HUES64 (cell line): ENCODE results near the gene DPT.

ENCODE experiments used
- H3K27ac ChIP-seq: 2 replicates; pipeline ENCODE4 v1.7.0; 2013; ENCODE audit warnings: low read depth, low read length, inconsistent platforms
- H3K27me3 ChIP-seq: 2 replicates; pipeline ENCODE4 v1.6.1; 2013; ENCODE audit warnings: mild to moderate bottlenecking, low read length; ENCODE audit not compliant: insufficient read depth
- H3K36me3 ChIP-seq: 2 replicates; pipeline ENCODE4 v1.6.1; 2013; ENCODE audit warnings: mild to moderate bottlenecking, low read length; ENCODE audit not compliant: insufficient read depth
- H3K4me1 ChIP-seq: 2 replicates; pipeline ENCODE4 v1.6.1; 2013; ENCODE audit warnings: mild to moderate bottlenecking, low read length, moderate library complexity; ENCODE audit not compliant: insufficient read depth
- H3K4me3 ChIP-seq: 2 replicates; pipeline ENCODE4 v1.5.1; 2013; ENCODE audit warnings: mild to moderate bottlenecking, low read length, moderate library complexity
- H3K9ac ChIP-seq: 2 replicates; pipeline ENCODE4 v1.6.1; 2013; ENCODE audit warnings: mild to moderate bottlenecking, low read depth, low read length
- H3K9me3 ChIP-seq: 2 replicates; pipeline ENCODE4 v1.6.1; 2013; ENCODE audit warnings: low read depth, low read length; ENCODE audit not compliant: insufficient read depth
- WGBS: fragments of 150-250, 120-280 bp; methylation state at CpG from one replicate; pipeline ENCODE4 v1.1.7; 2013; ENCODE audit warnings: missing lambda C conversion rate; 5-methylcytosine and 5-hydroxymethylcytosine counted together

DPT gene

GRCh38 chr1:168676861-168677260, 52.1 kb downstream of the DPT start:
- Histone ChIP-seq H3K4me1 (0 out of 2 replicates have a peak, but pooled peaks cover 6% of the 10 kb centered on the region), H3K36me3 (no peaks in the 10 kb centered on the region), H3K9ac (no peak overlapping the region), H3K4me3 (no peak overlapping the region), H3K27ac (no peak overlapping the region), H3K27me3 (no peaks in the 10 kb centered on the region), H3K9me3 (no peaks in the 10 kb centered on the region)
- 100% methylated on average over 1 of the region's 1 CpG for WGBS

GRCh38 chr1:168676029-168676812, 52.8 kb downstream of the DPT start:
- H3K36me3 ChIP-seq = no peaks in the 10 kb centered on the region
- WGBS = 88% methylated on average over 5 of the region's 6 CpGs
- H3K4me1 ChIP-seq = 0 out of 2 replicates have a peak, but pooled peaks cover 6% of the 10 kb centered on the region
- no peaks in the 10 kb centered on the region for H3K27me3 ChIP-seq
- no peak overlapping the region for H3K4me3 ChIP-seq
- H3K27ac ChIP-seq = no peak overlapping the region
- no peak overlapping the region for H3K9ac ChIP-seq
- H3K9me3 ChIP-seq = no peaks in the 10 kb centered on the region

GRCh38 chr1:168673974-168674683, 54.9 kb downstream of the DPT start:
- H3K4me1 ChIP-seq = 0 out of 2 replicates have a peak, but pooled peaks cover 6% of the 10 kb centered on the region
- H3K27ac ChIP-seq = no peak overlapping the region
- no peaks in the 10 kb centered on the region for H3K9me3 ChIP-seq
- WGBS = 89% methylated on average over 2 of the region's 2 CpGs
- no peak overlapping the region for H3K9ac ChIP-seq
- H3K36me3 ChIP-seq = no peaks in the 10 kb centered on the region
- no peak overlapping the region for H3K4me3 ChIP-seq
- H3K27me3 ChIP-seq = no peaks in the 10 kb centered on the region

GRCh38 chr1:168672278-168672677, 56.7 kb downstream of the DPT start:
- H3K36me3 ChIP-seq = no peaks in the 10 kb centered on the region
- WGBS = 100% methylated on average over 1 of the region's 1 CpG
- H3K27ac ChIP-seq = no peak overlapping the region
- H3K4me3 ChIP-seq = no peak overlapping the region
- H3K27me3 ChIP-seq = no peaks in the 10 kb centered on the region
- no peaks in the 10 kb centered on the region for H3K9me3 ChIP-seq
- H3K9ac ChIP-seq = no peak overlapping the region
- 0 out of 2 replicates have a peak, but pooled peaks cover 6% of the 10 kb centered on the region for H3K4me1 ChIP-seq

GRCh38 chr1:168671782-168672181, 57.2 kb downstream of the DPT start:
- no peak overlapping the region for H3K9ac ChIP-seq
- no peaks in the 10 kb centered on the region for H3K27me3 ChIP-seq
- no peak overlapping the region for H3K27ac ChIP-seq
- H3K4me3 ChIP-seq = no peak overlapping the region
- H3K9me3 ChIP-seq = no peaks in the 10 kb centered on the region
- 0 out of 2 replicates have a peak, but pooled peaks cover 6% of the 10 kb centered on the region for H3K4me1 ChIP-seq
- no peaks in the 10 kb centered on the region for H3K36me3 ChIP-seq

- Histone ChIP-seq H3K27me3 (no peaks in the 10 kb centered on the region), H3K27ac (no peak overlapping the region), H3K4me3 (no peak overlapping the region), H3K4me1 (no peaks in the 10 kb centered on the region), H3K9ac (no peak overlapping the region), H3K9me3 (no peaks in the 10 kb centered on the region), H3K36me3 (no peaks in the 10 kb centered on the region)
- 91% methylated on average over 1 of the region's 1 CpG for WGBS
These were observed 63.0 kb downstream of the DPT start for GRCh38 chr1:168665975-168666374.

- no peaks in the 10 kb centered on the region for H3K36me3 ChIP-seq
- H3K9ac ChIP-seq = no peak overlapping the region
- H3K4me3 ChIP-seq = no peak overlapping the region
- no peaks in the 10 kb centered on the region for H3K4me1 ChIP-seq
- 91% methylated on average over 2 of the region's 3 CpGs for WGBS
- H3K9me3 ChIP-seq = no peaks in the 10 kb centered on the region
- H3K27me3 ChIP-seq = no peaks in the 10 kb centered on the region
- no peak overlapping the region for H3K27ac ChIP-seq
These were observed 64.8 kb downstream of the DPT start for GRCh38 chr1:168664069-168664834.

- Histone ChIP-seq H3K27me3 (no peaks in the 10 kb centered on the region), H3K9me3 (no peaks in the 10 kb centered on the region), H3K4me1 (no peaks in the 10 kb centered on the region), H3K4me3 (no peak overlapping the region), H3K27ac (no peak overlapping the region), H3K9ac (no peak overlapping the region), H3K36me3 (no peaks in the 10 kb centered on the region)
- WGBS = 100% methylated on average over 1 of the region's 1 CpG
These were observed 72.5 kb downstream of the DPT start for GRCh38 chr1:168656485-168656884.

- Histone ChIP-seq H3K36me3 (no peaks in the 10 kb centered on the region), H3K27me3 (no peaks in the 10 kb centered on the region), H3K4me3 (no peak overlapping the region), H3K9me3 (no peaks in the 10 kb centered on the region), H3K9ac (no peak overlapping the region), H3K27ac (no peak overlapping the region), H3K4me1 (no peaks in the 10 kb centered on the region)
- 89% methylated on average over 6 of the region's 6 CpGs for WGBS
These were observed 74.6 kb downstream of the DPT start for GRCh38 chr1:168654198-168654915.

- H3K9me3 ChIP-seq = no peaks in the 10 kb centered on the region
- no peak overlapping the region for H3K4me3 ChIP-seq
- WGBS = 86% methylated on average over 2 of the region's 2 CpGs
- H3K27ac ChIP-seq = no peak overlapping the region
- no peaks in the 10 kb centered on the region for H3K36me3 ChIP-seq
- no peak overlapping the region for H3K9ac ChIP-seq
- H3K27me3 ChIP-seq = no peaks in the 10 kb centered on the region
- no peaks in the 10 kb centered on the region for H3K4me1 ChIP-seq
These were observed 75.4 kb downstream of the DPT start for GRCh38 chr1:168653567-168653966.
